Activated CD4-positive, alpha-beta T cell treated with anti-CD3 and anti-CD28 coated beads, Interleukin-2, amount 50 U/mL, for 24 hours (primary cell): ENCODE data around the gene TXNL4B.
A peak's percentile ranks its signal among the peaks of the same experiment; 100 is the strongest.

Experiments used
- DNase-seq, 2 donors: peaks; one replicate each; pipeline ENCODE4 v3.0.0-alpha.2; 2020; ENCODE audit warnings: low read depth in 1 of 2, low spot score in 1 of 2

Gene TXNL4B

GRCh38 chr16:72093448-72094265, at the start of gene TXNL4B, which contains the start of gene DHX38:
Gene TXNL4B, minus strand, starts transcription at chr16:72093620. Its CDS starts 2,871 bp downstream, at chr16:72090749.
Gene DHX38, plus strand, starts transcription at chr16:72093847. Its CDS starts 2,311 bp downstream, at chr16:72096158.
- peak; percentile 73 to 93 for DNase-seq

GRCh38 chr16:72142476-72142875, 49.1 kb upstream of the TXNL4B start:
- DNase-seq: no peak

GRCh38 chr16:72139908-72140307, 46.5 kb upstream of the TXNL4B start:
- no peak for DNase-seq

GRCh38 chr16:72138064-72138572, 44.7 kb upstream of the TXNL4B start:
- no peak for DNase-seq

GRCh38 chr16:72137380-72138063, 44.1 kb upstream of the TXNL4B start:
- DNase-seq: no peak

GRCh38 chr16:72134507-72134906, 41.1 kb upstream of the TXNL4B start:
- no peak for DNase-seq

- DNase-seq: no peak
Observed at GRCh38 chr16:72132726-72133125, 39.3 kb upstream of the TXNL4B start.

GRCh38 chr16:72131036-72131435, 37.6 kb upstream of the TXNL4B start:
- DNase-seq: no peak

GRCh38 chr16:72129976-72130656, 36.7 kb upstream of the TXNL4B start:
- DNase-seq: no peak

- no peak for DNase-seq
Observed at GRCh38 chr16:72128701-72129100, 35.3 kb upstream of the TXNL4B start.

GRCh38 chr16:72126429-72126765, 33.0 kb upstream of the TXNL4B start:
- no peak for DNase-seq

GRCh38 chr16:72125635-72126428, 32.4 kb upstream of the TXNL4B start:
- no peak for DNase-seq

GRCh38 chr16:72124761-72125634, 31.6 kb upstream of the TXNL4B start:
- DNase-seq: peak; percentile 38 to 42

GRCh38 chr16:72124148-72124547, 30.7 kb upstream of the TXNL4B start:
- no peak for DNase-seq

- no peak for DNase-seq
Observed at GRCh38 chr16:72123426-72123825, 30.0 kb upstream of the TXNL4B start.

GRCh38 chr16:72122916-72123315, 29.5 kb upstream of the TXNL4B start:
- DNase-seq: no peak

GRCh38 chr16:72122308-72122707, 28.9 kb upstream of the TXNL4B start:
- no peak for DNase-seq

GRCh38 chr16:72120026-72120425, 26.6 kb upstream of the TXNL4B start:
- no peak for DNase-seq

- DNase-seq: no peak
Observed at GRCh38 chr16:72113616-72113945, 20.2 kb upstream of the TXNL4B start.
